C4-2B (cell line): Measurements from ENCODE around the gene WNT4.

ENCODE experiments used
- CTCF ChIP-seq: fragments of 450-650 bp; conservative IDR thresholded peaks from 2 replicates; pipeline ENCODE4 v1.5.1; 2017; ENCODE audit warnings: mild to moderate bottlenecking
- ZFX ChIP-seq: fragments of 450-650 bp; IDR thresholded peaks from 2 replicates; pipeline ENCODE4 v1.6.1; 2017

- TF ChIP-seq CTCF (no peak), ZFX (no peak)
These were observed 20.7 kb upstream of the WNT4 start for GRCh38 chr1:22163564-22163963.
